ENCODE results near the gene CABYR. TPM values are rescaled to one million over a fixed set of nuclear protein-coding genes. Genes with fewer than 3 reads are reported as not detected.
A peak's percentile ranks its signal among the peaks of the same experiment; 100 is the strongest.

Gene CABYR
- total RNA-seq, result 1 to 10 TPM; 1.9 to 5.3 (median 2.4) TPM

- TF ChIP-seq CTCF (IDR thresholded peaks at IDR 0.05), result no peak
- ATAC-seq (ENCODE audit: low FRiP score) (peak; percentile 91), DNase-seq (ENCODE audit: low spot score) (peak; percentile 55)
These were observed at the start of gene CABYR for GRCh38 chr18:24138789-24139616. CABYR (plus strand) TSS chr18:24139062; CDS start chr18:24143115, 4,053 bp downstream.

GRCh38 chr18:24089076-24089475 is 49.8 kb upstream of the CABYR start:
- DNase-seq (ENCODE audit: low spot score), result no peak
- no peak for TF ChIP-seq CTCF (IDR thresholded peaks at IDR 0.05)
- ATAC-seq (ENCODE audit: low FRiP score), result no peak

GRCh38 chr18:24089515-24090337 is 49.1 kb upstream of the CABYR start:
- no peak for DNase-seq (ENCODE audit: low spot score)
- no peak for TF ChIP-seq CTCF (IDR thresholded peaks at IDR 0.05)
- ATAC-seq (ENCODE audit: low FRiP score), result no peak

GRCh38 chr18:24090876-24091275 is 48.0 kb upstream of the CABYR start:
- DNase-seq (ENCODE audit: low spot score) (no peak), ATAC-seq (ENCODE audit: low FRiP score) (no peak)
- no peak for TF ChIP-seq CTCF (IDR thresholded peaks at IDR 0.05)

GRCh38 chr18:24094561-24094960 is 44.3 kb upstream of the CABYR start:
- no peak for DNase-seq (ENCODE audit: low spot score)
- no peak for TF ChIP-seq CTCF (IDR thresholded peaks at IDR 0.05)
- ATAC-seq (ENCODE audit: low FRiP score), result no peak

- TF ChIP-seq CTCF (IDR thresholded peaks at IDR 0.05), result no peak
- DNase-seq (ENCODE audit: low spot score) (no peak), ATAC-seq (ENCODE audit: low FRiP score) (no peak)
These were observed 42.9 kb upstream of the CABYR start for GRCh38 chr18:24095976-24096375.
